ENCODE data around the gene APOBEC3G. TPM values are rescaled to one million over a fixed set of nuclear protein-coding genes. Genes with fewer than 3 reads are reported as not detected.
A peak's percentile ranks its signal among the peaks of the same experiment; 100 is the strongest.

The APOBEC3G gene
- total and polyA plus RNA-seq, 8 donors = 0.45 to 19.6 (median 5.0) TPM; not detected in 1

DNA sequence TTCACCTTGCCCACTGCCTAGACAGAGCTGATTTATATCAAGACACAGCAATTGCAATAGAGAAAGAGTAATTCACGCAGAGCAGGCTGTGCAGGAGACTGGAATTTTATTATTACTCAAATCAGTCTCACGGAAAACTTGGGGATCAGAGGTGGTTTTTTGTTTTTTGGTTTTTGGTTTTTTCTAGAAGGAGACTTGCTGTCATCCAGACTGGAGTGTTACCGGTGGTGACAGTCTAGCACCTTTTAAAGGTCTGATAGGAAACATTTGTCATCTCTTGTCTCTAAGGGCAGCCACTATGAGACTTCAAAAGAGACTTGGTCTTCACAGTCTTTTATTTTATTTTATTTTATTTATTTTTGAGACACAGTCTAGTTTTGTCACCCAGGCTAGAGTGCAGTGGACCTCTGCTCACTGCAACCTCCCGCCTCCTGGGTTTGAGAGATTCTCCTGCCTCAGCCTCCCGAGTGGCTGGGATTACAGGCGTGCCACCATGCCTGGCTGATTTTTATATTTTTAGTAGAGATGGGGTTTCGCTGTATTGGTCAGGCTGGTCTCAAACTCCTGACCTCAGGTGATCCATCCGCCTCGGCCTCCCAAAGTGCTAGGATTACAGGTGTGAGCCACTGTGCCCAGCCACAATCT lies 39.0 kb downstream of the APOBEC3G start:
- Histone ChIP-seq H3K4me3 (no peak overlapping the region), H3K4me1 (peaks cover 0 to 7% (median 0%) of the 10 kb centered on the region in 4 donors), H3K27me3 (peaks cover 0 to 43% (median 0%) of the 10 kb centered on the region in 3 donors), H3K27ac (no peak overlapping the region), H3K36me3 (no peaks in the 10 kb centered on the region), H3K9me3 (no peaks in the 10 kb centered on the region)
- TF ChIP-seq EP300 (IDR thresholded peaks at IDR 0.05) (no peak), POLR2A (IDR thresholded peaks at IDR 0.05) (no peak), CTCF (IDR thresholded peaks at IDR 0.05) (no peak), POLR2AphosphoS5 (IDR thresholded peaks at IDR 0.05) (no peak)
- DNase-seq = no peak
- intact Hi-C loops (cut with DNase I; ENCODE audit: low total_unique reads) = no loop called here
- WGBS, 5 donors = 69 to 81% (median 74%) methylated on average over 9 of the region's 9 CpGs

DNA sequence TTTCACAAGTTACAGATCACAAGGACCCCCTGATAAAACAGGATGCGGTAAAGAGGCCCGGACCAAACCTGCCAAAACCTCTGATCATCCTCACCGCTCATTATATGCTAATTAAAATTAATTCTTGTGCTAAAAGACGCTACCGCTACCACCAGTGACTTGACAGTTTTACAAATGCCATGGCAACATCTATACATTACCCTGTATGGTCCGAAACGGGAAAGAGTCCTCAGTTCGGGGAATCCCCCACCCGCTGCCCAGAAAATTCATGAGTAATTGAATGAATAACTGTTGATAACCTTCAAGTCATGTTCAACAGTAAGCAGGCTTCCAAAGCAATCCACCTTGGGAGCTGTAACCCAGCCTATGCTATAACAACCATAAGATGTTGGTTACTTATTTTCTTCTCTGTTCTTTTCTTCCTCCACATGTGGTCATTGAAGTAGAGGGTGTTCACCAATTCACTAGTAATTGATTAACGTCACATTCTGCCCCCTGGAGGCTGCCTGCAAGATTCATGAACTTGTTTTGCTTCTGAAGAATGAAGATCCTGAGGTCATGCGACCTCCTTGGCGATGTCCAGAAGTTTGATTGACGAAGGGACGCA lies 40.6 kb downstream of the APOBEC3G start:
- DNase-seq = peak; percentile 70 to 75
- 49 to 53% (median 50%) methylated on average over 14 of the region's 14 CpGs for WGBS, 5 donors
- intact Hi-C loops (cut with DNase I; ENCODE audit: low total_unique reads) = no loop called here

DNA sequence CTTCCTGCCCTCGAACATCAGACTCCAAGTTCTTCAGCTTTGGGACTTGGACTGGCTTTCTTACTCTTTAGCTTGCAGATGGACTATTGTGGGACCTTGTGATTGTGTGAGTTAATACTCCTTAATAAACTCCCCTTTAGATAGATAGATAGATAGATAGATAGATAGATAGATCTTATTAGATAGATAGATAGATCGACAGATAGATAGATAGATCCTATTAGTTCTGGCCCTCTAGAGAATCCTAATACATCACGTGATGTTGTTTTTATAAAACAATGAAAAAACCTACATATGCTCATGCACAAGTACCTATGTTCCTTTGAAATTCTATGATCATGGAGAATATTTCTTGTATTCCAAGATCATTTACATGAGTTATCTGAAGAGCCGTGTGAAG lies 43.9 kb downstream of the APOBEC3G start:
- TF ChIP-seq CTCF (IDR thresholded peaks at IDR 0.05) (no peak), POLR2A (IDR thresholded peaks at IDR 0.05) (no peak), EP300 (IDR thresholded peaks at IDR 0.05) (no peak), POLR2AphosphoS5 (IDR thresholded peaks at IDR 0.05) (no peak)
- peaks cover 0 to 15% (median 5%) of the 10 kb centered on the region in 4 donors for H3K4me1 ChIP-seq
- H3K4me3 ChIP-seq = no peak overlapping the region
- H3K27ac ChIP-seq = no peak overlapping the region
- intact Hi-C loops (cut with DNase I; ENCODE audit: low total_unique reads) = loop anchor here (5.0 to 10.0 kb wide), 3 partner anchors 106 to 354 kb away; partner anchors contain the start of gene APOBEC3C
- 81 to 88% (median 86%) methylated on average over 4 of the region's 4 CpGs for WGBS, 5 donors
- DNase-seq = no peak
- peaks cover 0 to 16% (median 0%) of the 10 kb centered on the region in 3 donors for H3K27me3 ChIP-seq
- no peaks in the 10 kb centered on the region for H3K9me3 ChIP-seq
- H3K36me3 ChIP-seq = no peaks in the 10 kb centered on the region

More for the DNA sequence above, 40.6 kb downstream of the APOBEC3G start:
- no peak overlapping the region for H3K4me3 ChIP-seq
- TF ChIP-seq POLR2A (IDR thresholded peaks at IDR 0.05) (no peak), CTCF (IDR thresholded peaks at IDR 0.05) (peak in 5 of 7 experiments; percentile 25 to 61 (median 47))
- peaks cover 0 to 7% (median 2%) of the 10 kb centered on the region in 4 donors for H3K4me1 ChIP-seq
- H3K27me3 ChIP-seq = peaks cover 0 to 43% (median 0%) of the 10 kb centered on the region in 3 donors
- no peaks in the 10 kb centered on the region for H3K36me3 ChIP-seq
- H3K27ac ChIP-seq = no peak overlapping the region
- H3K9me3 ChIP-seq = no peaks in the 10 kb centered on the region

- H3K9me3 ChIP-seq = no peaks in the 10 kb centered on the region
- no peaks in the 10 kb centered on the region for H3K36me3 ChIP-seq
- 91 to 95% (median 92%) methylated on average over 14 to 17 of the region's 17 CpGs for WGBS, 5 donors
- H3K27me3 ChIP-seq = no peaks in the 10 kb centered on the region
- intact Hi-C loops (cut with DNase I; ENCODE audit: low total_unique reads) = loop anchor here (5.0 to 10.0 kb wide), 3 partner anchors 108 to 356 kb away; partner anchors contain the start of gene APOBEC3C
- no peak overlapping the region for H3K27ac ChIP-seq
- DNase-seq = no peak
- peaks cover 0 to 11% (median 5%) of the 10 kb centered on the region in 4 donors for H3K4me1 ChIP-seq
- TF ChIP-seq CTCF (IDR thresholded peaks at IDR 0.05) (no peak), EP300 (IDR thresholded peaks at IDR 0.05) (no peak), POLR2AphosphoS5 (IDR thresholded peaks at IDR 0.05) (no peak), POLR2A (IDR thresholded peaks at IDR 0.05) (no peak)
- H3K4me3 ChIP-seq = no peak overlapping the region
These were observed 45.8 kb downstream of the APOBEC3G start for GRCh38 chr22:39122772-39123470.
